GM18526 (cell line): Measurements from ENCODE around the gene SH3D19.

Experiments
- POLR2A ChIP-seq: IDR thresholded peaks from 3 replicates; pipeline ENCODE4 v1.6.1; 2011; ENCODE audit not compliant: insufficient read length; ENCODE audit errors: extremely low read depth

Gene SH3D19

DNA sequence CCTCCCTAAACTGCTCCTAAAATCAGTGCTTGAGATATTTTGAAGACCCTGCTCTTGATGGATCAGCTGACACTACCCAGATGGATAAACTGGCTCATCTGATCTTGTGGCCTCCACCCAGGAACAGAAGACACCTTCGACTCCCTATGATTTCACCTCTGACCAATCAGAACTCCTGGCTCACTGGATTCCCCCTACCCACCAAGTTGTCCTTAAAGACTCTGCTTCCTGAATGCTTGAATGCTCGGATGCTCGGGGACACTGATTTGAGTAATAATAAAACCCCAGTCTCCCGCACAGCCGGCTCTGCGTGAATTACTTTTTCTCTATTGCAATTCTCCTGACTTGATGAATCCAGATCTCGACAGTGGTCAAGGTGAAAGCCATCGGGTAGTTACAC, 237.9 kb downstream of the SH3D19 start:
- TF ChIP-seq POLR2A: no peak

- TF ChIP-seq POLR2A: no peak
Observed at GRCh38 chr4:151074416-151074916, 250.9 kb downstream of the SH3D19 start.
